Smooth muscle cell (in vitro differentiated cells): ENCODE results near the gene TTC17. TPM values are rescaled to one million over a fixed set of nuclear protein-coding genes. Genes with fewer than 3 reads are reported as not detected.
"Not testable (repeated sequence)": the region's sequence is repeated elsewhere in the genome, so short reads cannot be mapped to it uniquely, and the experiment has no call there.

ENCODE experiments used
- DNase-seq: peaks from one replicate; lab custom pipeline; 2025; ENCODE audit not compliant: unreplicated experiment; lab: John Stamatoyannopoulos, UW
- H2AFZ ChIP-seq: fragments of 200-600 bp; sonication (generic); 2 replicates; pipeline ENCODE4 v1.6.0; 2016; ENCODE audit warnings: antibody characterized with exemption, low read depth, mild to moderate bottlenecking
- H3F3A ChIP-seq: fragments of 200-600 bp; sonication (generic); 2 replicates; pipeline ENCODE4 v1.6.0; 2017; ENCODE audit warnings: antibody characterized with exemption, low read depth
- H3K27ac ChIP-seq: fragments of 200-600 bp; sonication (generic); 2 replicates; pipeline ENCODE4 v1.5.1; 2016; ENCODE audit warnings: low read depth, mild to moderate bottlenecking
- H3K27me3 ChIP-seq: fragments of 200-600 bp; sonication (generic); 2 replicates; pipeline ENCODE4 v1.6.1; 2016; ENCODE audit warnings: low read depth, mild to moderate bottlenecking
- H3K36me3 ChIP-seq: fragments of 200-600 bp; sonication (generic); 2 replicates; pipeline ENCODE4 v1.5.1; 2016; ENCODE audit warnings: low read depth
- H3K4me1 ChIP-seq: fragments of 200-600 bp; sonication (generic); 2 replicates; pipeline ENCODE4 v1.5.1; 2016; ENCODE audit warnings: low read depth
- H3K4me2 ChIP-seq: fragments of 200-600 bp; sonication (generic); 2 replicates; pipeline ENCODE4 v1.6.0; 2016; ENCODE audit warnings: mild to moderate bottlenecking
- H3K4me3 ChIP-seq: fragments of 200-600 bp; sonication (generic); 2 replicates; pipeline ENCODE4 v1.5.1; 2016; ENCODE audit warnings: mild to moderate bottlenecking
- H3K79me2 ChIP-seq: fragments of 200-600 bp; sonication (generic); 2 replicates; pipeline ENCODE4 v1.6.0; 2016; ENCODE audit warnings: low read depth, mild to moderate bottlenecking
- H3K9ac ChIP-seq: fragments of 200-600 bp; sonication (generic); 2 replicates; pipeline ENCODE4 v1.6.0; 2016; ENCODE audit warnings: low read depth
- H3K9me3 ChIP-seq: fragments of 200-600 bp; sonication (generic); replicated peaks from 2 replicates; pipeline ENCODE4 v1.5.1; 2016; ENCODE audit warnings: low read depth
- H4K20me1 ChIP-seq: fragments of 200-600 bp; sonication (generic); 2 replicates; pipeline ENCODE4 v1.6.0; 2016; ENCODE audit warnings: low read depth
- CTCF ChIP-seq: fragments of 200-600 bp; sonication (generic); IDR thresholded peaks from 2 replicates; pipeline ENCODE4 v1.5.1; 2017; ENCODE audit warnings: borderline replicate concordance, mild to moderate bottlenecking, antibody characterized with exemption; ENCODE audit not compliant: insufficient read depth, poor library complexity, severe bottlenecking
- WGBS: methylation state at CpG from one replicate; pipeline ENCODE4 v1.1.7; 2016; ENCODE audit warnings: low lambda C conversion rate; 5-methylcytosine and 5-hydroxymethylcytosine counted together
- polyA plus RNA-seq: library from polyadenylated mRNA; unstranded; fragments of >200 nt; fragmentation: Nextera tagmentation; extraction: Ambion mirVana; gene quantifications from 2 replicates; pipeline ENCODE4 v1.2.1, GENCODE V29; 2016
- total RNA-seq: library from RNA; depleted of rRNA; stranded (reverse); fragments of >200 nt; gene quantifications from 2 replicates; pipeline ENCODE4 v1.2.3, GENCODE V29; 2014

TTC17 gene
- total and polyA plus RNA-seq, 2 experiments from 2014 or later = 35.9 to 113 TPM

- Histone ChIP-seq H3K27ac (no peak overlapping the region), H2AFZ (no peak overlapping the region), H3K4me2 (no peak overlapping the region), H3K4me3 (no peak overlapping the region), H4K20me1 (no peaks in the 10 kb centered on the region), H3K27me3 (no peaks in the 10 kb centered on the region), H3K36me3 (peaks cover 50% of the 10 kb centered on the region), H3K9ac (no peak overlapping the region), H3K9me3 (no peaks in the 10 kb centered on the region), H3K79me2 (no peaks in the 10 kb centered on the region), H3F3A (no peaks in the 10 kb centered on the region), H3K4me1 (no peaks in the 10 kb centered on the region)
- no peak for DNase-seq
- TF ChIP-seq CTCF = no peak
- WGBS = 97% methylated on average over 1 of the region's 1 CpG
Observed at GRCh38 chr11:43459246-43459645, 100.5 kb downstream of the TTC17 start.

- Histone ChIP-seq H4K20me1 (no peaks in the 10 kb centered on the region), H3K27ac (no peak overlapping the region), H3K9ac (no peak overlapping the region), H3K9me3 (peaks cover 7% of the 10 kb centered on the region), H3K4me1 (no peaks in the 10 kb centered on the region), H3K27me3 (no peaks in the 10 kb centered on the region), H3F3A (no peaks in the 10 kb centered on the region), H3K36me3 (peaks cover 77% of the 10 kb centered on the region), H3K79me2 (no peaks in the 10 kb centered on the region), H3K4me3 (no peak overlapping the region), H2AFZ (no peak overlapping the region), H3K4me2 (no peak overlapping the region)
- DNase-seq = no peak
- 100% methylated on average over 1 of the region's 1 CpG for WGBS
- no peak for TF ChIP-seq CTCF
Observed at GRCh38 chr11:43462359-43462758, 103.6 kb downstream of the TTC17 start.

- H3K9me3 ChIP-seq = peaks cover 7% of the 10 kb centered on the region
- no peak for DNase-seq
Observed at GRCh38 chr11:43467958-43468357, 109.2 kb downstream of the TTC17 start.

GRCh38 chr11:43477491-43477890, 118.8 kb downstream of the TTC17 start:
- H4K20me1 ChIP-seq, H3K27ac ChIP-seq, H2AFZ ChIP-seq, H3K4me3 ChIP-seq, H3K9ac ChIP-seq, DNase-seq, H3F3A ChIP-seq, H3K4me1 ChIP-seq, H3K27me3 ChIP-seq, H3K79me2 ChIP-seq, H3K36me3 ChIP-seq, H3K9me3 ChIP-seq, H3K4me2 ChIP-seq: not testable (repeated sequence)
- 97% methylated on average over 5 of the region's 5 CpGs for WGBS

More at GRCh38 chr11:43467958-43468357, 109.2 kb downstream of the TTC17 start:
- no peaks in the 10 kb centered on the region for H3K4me1 ChIP-seq
- TF ChIP-seq CTCF = no peak
- no peak overlapping the region for H3K4me2 ChIP-seq
- no peak overlapping the region for H2AFZ ChIP-seq
- no peak overlapping the region for H3K27ac ChIP-seq
- no peaks in the 10 kb centered on the region for H4K20me1 ChIP-seq
- no peak overlapping the region for H3K9ac ChIP-seq
- H3K4me3 ChIP-seq = no peak overlapping the region
- peaks cover 43% of the 10 kb centered on the region for H3K36me3 ChIP-seq
- no peaks in the 10 kb centered on the region for H3F3A ChIP-seq
- H3K27me3 ChIP-seq = no peaks in the 10 kb centered on the region
- H3K79me2 ChIP-seq = no peaks in the 10 kb centered on the region
